ENCODE results near the gene SLC35A3.

SLC35A3 gene

GRCh38 chr1:100053119-100053518 lies 83.3 kb downstream of the SLC35A3 start:
- TF ChIP-seq EZH2phosphoT487 (IDR thresholded peaks at IDR 0.05; ENCODE audit: low read length) = no peak
- no peak for TF ChIP-seq EZH2 (optimal IDR thresholded peaks at IDR 0.05; ENCODE audit: low read depth, low read length)
- no peak for TF ChIP-seq CTCF (IDR thresholded peaks at IDR 0.05; ENCODE audit: low read length)
- H4K20me1 ChIP-seq (ENCODE audit: insufficient read depth, low read length) = no peaks in the 10 kb centered on the region
- no peak for DNase-seq
- H3K4me2 ChIP-seq (ENCODE audit: low read depth, low read length) = no peak overlapping the region
- no peaks in the 10 kb centered on the region for H3K36me3 ChIP-seq (replicated peaks; ENCODE audit: insufficient read depth, low read length)
- H3F3A ChIP-seq (ENCODE audit: insufficient read depth, low read length) = no peaks in the 10 kb centered on the region
- peaks cover 64% of the 10 kb centered on the region for H3K79me2 ChIP-seq (ENCODE audit: low read length)
- no peak overlapping the region for H3K9ac ChIP-seq (ENCODE audit: low read length)
- H3K27ac ChIP-seq (ENCODE audit: low read length) = no peak overlapping the region
- no peaks in the 10 kb centered on the region for H3K4me1 ChIP-seq (ENCODE audit: low read length)
- no peaks in the 10 kb centered on the region for H3K9me3 ChIP-seq (replicated peaks; ENCODE audit: insufficient read depth, low read length)
- H3K9me2 ChIP-seq (replicated peaks; ENCODE audit: insufficient read depth, low read length) = no peaks in the 10 kb centered on the region
- H3K4me3 ChIP-seq (ENCODE audit: low read length) = no peak overlapping the region
- no peaks in the 10 kb centered on the region for H3K27me3 ChIP-seq (replicated peaks; ENCODE audit: insufficient read depth, low read length)
- H2AFZ ChIP-seq (ENCODE audit: low read length) = no peak overlapping the region

DNA sequence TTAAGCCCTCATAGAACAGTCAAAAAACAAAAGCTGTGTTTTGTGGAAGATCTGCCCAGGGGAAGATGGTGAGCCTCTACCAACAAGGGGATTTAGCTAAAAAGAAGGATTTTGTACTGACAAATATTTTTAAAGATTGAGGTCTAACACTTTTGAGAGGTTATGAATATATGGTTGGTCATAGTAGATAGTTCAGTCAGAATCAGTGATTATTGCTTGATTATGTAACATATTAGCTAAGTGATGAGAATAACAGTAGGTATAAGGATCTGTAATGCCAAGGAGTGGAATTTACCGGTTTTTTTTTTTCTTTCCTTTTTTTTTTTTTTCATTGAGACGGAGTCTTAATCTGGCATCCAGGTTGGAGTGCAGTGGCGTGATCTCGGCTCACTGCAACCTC lies 83.9 kb downstream of the SLC35A3 start:
- Histone ChIP-seq H3K9me3 (replicated peaks; ENCODE audit: insufficient read depth, low read length) (no peaks in the 10 kb centered on the region), H3K79me2 (ENCODE audit: low read length) (peaks cover 58% of the 10 kb centered on the region), H3K4me1 (ENCODE audit: low read length) (no peaks in the 10 kb centered on the region), H3K9ac (ENCODE audit: low read length) (no peak overlapping the region), H3K4me3 (ENCODE audit: low read length) (no peak overlapping the region), H3K4me2 (ENCODE audit: low read depth, low read length) (no peak overlapping the region), H3K36me3 (replicated peaks; ENCODE audit: insufficient read depth, low read length) (no peaks in the 10 kb centered on the region; the same call in 1 of the 2 replicates), H3K27me3 (replicated peaks; ENCODE audit: insufficient read depth, low read length) (no peaks in the 10 kb centered on the region), H2AFZ (ENCODE audit: low read length) (no peak overlapping the region), H3K9me2 (replicated peaks; ENCODE audit: insufficient read depth, low read length) (no peaks in the 10 kb centered on the region), H3K27ac (ENCODE audit: low read length) (no peak overlapping the region), H4K20me1 (ENCODE audit: insufficient read depth, low read length) (no peaks in the 10 kb centered on the region), H3F3A (ENCODE audit: insufficient read depth, low read length) (no peaks in the 10 kb centered on the region)
- no peak for DNase-seq
- no peak for TF ChIP-seq EZH2phosphoT487 (IDR thresholded peaks at IDR 0.05; ENCODE audit: low read length)
- no peak for TF ChIP-seq CTCF (IDR thresholded peaks at IDR 0.05; ENCODE audit: low read length)
- TF ChIP-seq EZH2 (optimal IDR thresholded peaks at IDR 0.05; ENCODE audit: low read depth, low read length) = no peak

DNA sequence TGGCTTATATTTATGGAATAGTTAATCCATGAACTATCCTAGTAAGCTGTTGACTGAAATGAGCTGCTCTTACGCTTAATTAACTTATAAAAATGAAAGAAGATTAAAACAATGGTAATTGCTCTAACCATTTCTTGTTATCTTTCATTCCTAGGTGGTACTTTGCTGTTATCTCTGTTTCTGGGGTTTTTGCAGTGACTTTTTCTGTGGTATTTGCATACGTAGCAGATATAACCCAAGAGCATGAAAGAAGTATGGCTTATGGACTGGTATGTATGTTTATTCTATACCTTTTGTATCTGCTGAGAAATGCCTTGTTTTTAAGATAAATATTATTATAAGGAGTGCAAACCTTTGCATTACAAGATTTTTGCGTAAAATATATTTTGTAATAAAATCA lies 91.9 kb downstream of the SLC35A3 start:
- Histone ChIP-seq H3K79me2 (ENCODE audit: low read length) (0 out of 2 replicates have a peak, but pooled peaks cover 7% of the 10 kb centered on the region), H3K36me3 (replicated peaks; ENCODE audit: insufficient read depth, low read length) (no peaks in the 10 kb centered on the region; the same call in 1 of the 2 replicates)

More for the DNA sequence above, 91.9 kb downstream of the SLC35A3 start:
- H3K9ac ChIP-seq (ENCODE audit: low read length) = no peak overlapping the region
- no peaks in the 10 kb centered on the region for H3K9me2 ChIP-seq (replicated peaks; ENCODE audit: insufficient read depth, low read length)
- no peak overlapping the region for H3K27ac ChIP-seq (ENCODE audit: low read length)
- no peaks in the 10 kb centered on the region for H3K4me1 ChIP-seq (ENCODE audit: low read length)
- H2AFZ ChIP-seq (ENCODE audit: low read length) = no peak overlapping the region
- H3K4me3 ChIP-seq (ENCODE audit: low read length) = no peak overlapping the region
- H4K20me1 ChIP-seq (ENCODE audit: insufficient read depth, low read length) = no peaks in the 10 kb centered on the region
- no peaks in the 10 kb centered on the region for H3K9me3 ChIP-seq (replicated peaks; ENCODE audit: insufficient read depth, low read length)
- no peaks in the 10 kb centered on the region for H3K27me3 ChIP-seq (replicated peaks; ENCODE audit: insufficient read depth, low read length)
- no peaks in the 10 kb centered on the region for H3F3A ChIP-seq (ENCODE audit: insufficient read depth, low read length)
- DNase-seq = no peak
- no peak overlapping the region for H3K4me2 ChIP-seq (ENCODE audit: low read depth, low read length)
- TF ChIP-seq CTCF (IDR thresholded peaks at IDR 0.05; ENCODE audit: low read length) (no peak), EZH2phosphoT487 (IDR thresholded peaks at IDR 0.05; ENCODE audit: low read length) (no peak), EZH2 (optimal IDR thresholded peaks at IDR 0.05; ENCODE audit: low read depth, low read length) (no peak)
